ENCODE data around the gene SLC6A3.

SLC6A3 gene

DNA sequence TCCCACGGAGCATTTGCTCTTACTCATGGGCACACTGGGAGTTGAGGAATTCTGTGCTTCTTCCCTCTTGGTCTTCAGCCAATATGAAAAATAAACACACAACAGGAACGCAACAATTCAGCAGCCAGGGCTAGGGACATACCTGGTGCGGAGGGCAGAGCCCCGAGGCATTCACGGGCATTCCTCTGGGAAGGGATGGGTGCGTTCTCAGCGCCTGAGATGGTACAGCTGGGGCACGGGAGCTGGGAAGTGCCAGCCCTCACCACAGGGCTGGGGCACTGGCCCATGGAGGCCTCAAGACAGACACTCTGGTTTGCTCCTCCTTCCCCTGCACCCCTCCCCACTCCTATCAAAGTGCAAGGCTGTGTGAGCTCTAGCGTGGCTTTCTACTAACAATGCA is 2.1 kb downstream of the SLC6A3 start:
- H3K4me1 ChIP-seq = no peaks in the 10 kb centered on the region
- H3K36me3 ChIP-seq (ENCODE audit: control insufficient read depth, insufficient read depth, low read length) = no peaks in the 10 kb centered on the region
- TF ChIP-seq, protein P1, sequence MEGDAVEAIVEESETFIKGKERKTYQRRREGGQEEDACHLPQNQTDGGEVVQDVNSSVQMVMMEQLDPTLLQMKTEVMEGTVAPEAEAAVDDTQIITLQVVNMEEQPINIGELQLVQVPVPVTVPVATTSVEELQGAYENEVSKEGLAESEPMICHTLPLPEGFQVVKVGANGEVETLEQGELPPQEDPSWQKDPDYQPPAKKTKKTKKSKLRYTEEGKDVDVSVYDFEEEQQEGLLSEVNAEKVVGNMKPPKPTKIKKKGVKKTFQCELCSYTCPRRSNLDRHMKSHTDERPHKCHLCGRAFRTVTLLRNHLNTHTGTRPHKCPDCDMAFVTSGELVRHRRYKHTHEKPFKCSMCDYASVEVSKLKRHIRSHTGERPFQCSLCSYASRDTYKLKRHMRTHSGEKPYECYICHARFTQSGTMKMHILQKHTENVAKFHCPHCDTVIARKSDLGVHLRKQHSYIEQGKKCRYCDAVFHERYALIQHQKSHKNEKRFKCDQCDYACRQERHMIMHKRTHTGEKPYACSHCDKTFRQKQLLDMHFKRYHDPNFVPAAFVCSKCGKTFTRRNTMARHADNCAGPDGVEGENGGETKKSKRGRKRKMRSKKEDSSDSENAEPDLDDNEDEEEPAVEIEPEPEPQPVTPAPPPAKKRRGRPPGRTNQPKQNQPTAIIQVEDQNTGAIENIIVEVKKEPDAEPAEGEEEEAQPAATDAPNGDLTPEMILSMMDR (IDR thresholded peaks at IDR 0.05) = no peak
- no peak overlapping the region for H3K9ac ChIP-seq
- no peak overlapping the region for H3K27ac ChIP-seq
- peaks cover 13% of the 10 kb centered on the region for H3K27me3 ChIP-seq (ENCODE audit: control insufficient read depth, insufficient read depth, low read length)
- no peaks in the 10 kb centered on the region for H3K79me2 ChIP-seq
- no peak overlapping the region for H2AFZ ChIP-seq
- no peak overlapping the region for H3K4me3 ChIP-seq (ENCODE audit: low read depth, low read length)
- H3K9me3 ChIP-seq (ENCODE audit: control insufficient read depth, low read length) = peaks cover 6% of the 10 kb centered on the region
- no peak overlapping the region for H3K4me2 ChIP-seq (ENCODE audit: low read length)

DNA sequence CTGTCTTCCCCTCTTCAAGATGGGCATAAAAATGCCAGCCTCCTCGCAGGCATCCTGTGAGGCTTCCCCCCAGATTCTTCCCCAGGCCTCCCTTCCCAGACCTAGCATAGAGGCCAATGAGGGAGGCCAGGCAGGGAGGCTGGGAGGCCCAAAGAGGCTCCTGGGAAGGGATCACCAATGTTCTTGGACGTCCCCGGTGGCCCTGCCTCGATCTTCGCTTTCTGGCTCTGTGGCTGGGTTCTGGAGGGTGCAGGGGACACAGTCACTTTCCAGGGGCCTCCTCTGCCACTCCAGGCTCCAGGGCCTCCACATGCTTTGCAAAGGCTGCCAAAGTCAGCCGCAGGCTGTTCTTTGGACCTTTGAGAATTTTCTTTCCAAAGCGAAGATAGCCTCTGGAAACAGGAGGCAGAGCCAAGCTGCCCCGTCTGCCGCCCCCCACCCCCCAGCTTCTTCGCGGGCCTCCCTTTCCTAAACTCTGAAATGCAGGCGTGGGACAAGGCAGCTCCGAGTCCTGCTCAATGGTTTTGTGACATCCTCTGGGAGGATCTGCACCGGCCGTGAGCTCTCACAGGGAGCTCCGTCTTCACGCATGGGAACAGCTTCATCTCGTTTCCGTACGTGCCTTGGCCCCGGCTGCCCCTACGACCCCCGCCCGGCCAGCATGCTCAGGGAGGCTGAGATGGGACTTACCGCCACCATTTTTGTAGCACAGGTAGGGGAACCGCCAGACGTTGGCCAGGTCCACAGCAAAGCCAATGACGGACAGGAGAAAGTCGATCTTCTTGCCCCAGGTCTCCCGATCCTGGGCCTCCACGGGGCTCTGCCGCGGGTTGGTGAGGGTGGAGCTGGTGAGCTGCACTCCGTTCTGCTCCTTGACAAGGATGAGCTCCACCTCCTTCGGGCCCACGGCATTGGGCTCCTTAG is 2.8 kb downstream of the SLC6A3 start:
- H3K27ac ChIP-seq = no peak overlapping the region
- no peaks in the 10 kb centered on the region for H3K79me2 ChIP-seq
- no peak overlapping the region for H2AFZ ChIP-seq
- no peak overlapping the region for H3K4me2 ChIP-seq (ENCODE audit: low read length)
- peaks cover 6% of the 10 kb centered on the region for H3K9me3 ChIP-seq (ENCODE audit: control insufficient read depth, low read length)
- H3K36me3 ChIP-seq (ENCODE audit: control insufficient read depth, insufficient read depth, low read length) = no peaks in the 10 kb centered on the region
- H3K4me3 ChIP-seq (ENCODE audit: low read depth, low read length) = no peak overlapping the region
- TF ChIP-seq, protein P1 (IDR thresholded peaks at IDR 0.05) = no peak
- no peaks in the 10 kb centered on the region for H3K4me1 ChIP-seq
- H3K9ac ChIP-seq = no peak overlapping the region
- peaks cover 13% of the 10 kb centered on the region for H3K27me3 ChIP-seq (ENCODE audit: control insufficient read depth, insufficient read depth, low read length)

DNA sequence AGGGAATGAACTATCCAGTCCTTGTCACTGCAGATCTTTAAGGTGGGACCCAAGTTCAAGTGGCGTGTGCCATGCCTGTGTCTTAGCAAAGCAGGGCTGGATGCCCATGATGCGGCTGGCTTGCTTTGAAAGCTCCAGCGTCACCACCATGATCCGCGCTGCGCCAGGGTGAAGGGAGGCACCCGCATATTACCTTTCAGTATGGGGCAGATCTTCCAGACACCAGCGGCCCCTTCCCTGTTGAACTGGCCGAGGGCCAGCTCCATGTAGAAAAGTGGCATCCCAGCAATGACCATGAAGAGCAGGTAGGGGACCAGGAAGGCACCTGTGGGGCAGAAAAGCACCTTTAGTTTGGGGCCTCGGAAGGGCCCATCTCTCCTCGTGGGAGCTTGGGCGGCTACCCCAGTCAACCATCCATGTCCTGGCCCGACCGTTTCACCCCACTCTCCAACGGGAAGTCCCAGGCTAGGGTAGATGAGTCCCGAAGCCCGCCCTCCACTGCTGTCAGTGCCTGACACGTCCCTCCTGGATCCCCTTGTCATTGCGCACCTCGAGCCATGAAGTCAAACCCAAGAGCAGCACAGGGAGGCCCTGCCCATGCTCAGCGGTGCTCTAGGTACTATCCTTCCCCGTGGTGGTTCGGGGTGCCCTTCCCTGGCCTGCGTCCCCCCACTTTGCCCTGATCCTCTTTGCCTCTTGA is 3.9 kb downstream of the SLC6A3 start:
- TF ChIP-seq, protein P1 (IDR thresholded peaks at IDR 0.05) = no peak
- no peaks in the 10 kb centered on the region for H3K4me1 ChIP-seq
- H2AFZ ChIP-seq = no peak overlapping the region
- no peak overlapping the region for H3K9ac ChIP-seq
- H3K36me3 ChIP-seq (ENCODE audit: control insufficient read depth, insufficient read depth, low read length) = no peaks in the 10 kb centered on the region
- H3K4me3 ChIP-seq (ENCODE audit: low read depth, low read length) = no peak overlapping the region
- no peak overlapping the region for H3K4me2 ChIP-seq (ENCODE audit: low read length)
- H3K79me2 ChIP-seq = no peaks in the 10 kb centered on the region
- no peak overlapping the region for H3K27ac ChIP-seq
- H3K9me3 ChIP-seq (ENCODE audit: control insufficient read depth, low read length) = peaks cover 6% of the 10 kb centered on the region
- H3K27me3 ChIP-seq (ENCODE audit: control insufficient read depth, insufficient read depth, low read length) = peaks cover 13% of the 10 kb centered on the region

DNA sequence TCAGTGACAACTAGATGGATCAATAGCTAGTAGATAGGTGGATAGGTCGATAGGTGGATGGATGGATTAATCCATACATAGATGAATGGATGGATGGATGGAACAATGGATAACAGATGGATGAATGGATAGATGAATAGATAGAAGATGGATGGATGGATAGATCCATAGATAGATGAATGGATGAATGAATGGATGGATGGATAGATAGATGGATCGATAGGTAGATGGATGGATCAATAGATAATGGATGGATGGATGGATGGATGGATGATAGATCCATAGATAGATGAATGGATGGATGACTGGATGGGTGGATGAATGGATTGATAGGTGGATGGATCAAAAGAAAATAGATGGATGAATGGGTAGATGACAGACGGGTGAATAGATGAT is 5.1 kb downstream of the SLC6A3 start:
- no peak overlapping the region for H3K27ac ChIP-seq
- no peak overlapping the region for H3K9ac ChIP-seq
- peaks cover 12% of the 10 kb centered on the region for H3K27me3 ChIP-seq (ENCODE audit: control insufficient read depth, insufficient read depth, low read length)
- no peaks in the 10 kb centered on the region for H3K36me3 ChIP-seq (ENCODE audit: control insufficient read depth, insufficient read depth, low read length)
- H3K4me3 ChIP-seq (ENCODE audit: low read depth, low read length) = no peak overlapping the region
- TF ChIP-seq, protein P1 (IDR thresholded peaks at IDR 0.05) = no peak
- no peaks in the 10 kb centered on the region for H3K4me1 ChIP-seq
- no peaks in the 10 kb centered on the region for H3K79me2 ChIP-seq
- no peak overlapping the region for H2AFZ ChIP-seq
- H3K4me2 ChIP-seq (ENCODE audit: low read length) = no peak overlapping the region
- peaks cover 6% of the 10 kb centered on the region for H3K9me3 ChIP-seq (ENCODE audit: control insufficient read depth, low read length)

Data from parathyroid adenoma (tissue), 2 donors.